Endothelial cell of umbilical vein (primary cell): ENCODE measurements around the gene RMC1. TPM values are rescaled to one million over a fixed set of nuclear protein-coding genes. Genes with fewer than 3 reads are reported as not detected.

Experiments used
- BruUV-seq: library from RNA; stranded (reverse); fragments of 400-500 nt; replicated peaks from 2 replicates; lab custom pipeline; 2021; lab: Mats Ljungman, UMichigan
- CTCF ChIA-PET: fragments of 300-600, 350-600 bp; sonication (Branson Sonifier 250); formaldehyde crosslinking; loops from one replicate; lab custom pipeline; 2021; ENCODE audit warnings: antibody characterized with exemption, inconsistent platforms; lab: Charles Lee
- POLR2A ChIA-PET: fragments of 300-600, 350-600 bp; sonication (Branson Sonifier 250); formaldehyde crosslinking; loops from one replicate; lab custom pipeline; 2021; ENCODE audit warnings: antibody characterized with exemption, inconsistent platforms; lab: Charles Lee
- DNase-seq: peaks from one replicate; pipeline ENCODE4 v3.0.0-alpha.2; 2011; ENCODE audit warnings: low read depth, low spot score
- FAIRE-seq: peaks from 2 replicates; lab custom pipeline; 2011; peaks lifted over from hg19 to GRCh38; lab: Jason Lieb, UNC
- H2AFZ ChIP-seq: 2 replicates; pipeline ENCODE4 v1.6.0; 2012; ENCODE audit warnings: low read depth, low read length, control low read depth, inconsistent platforms
- H3K27ac ChIP-seq: 2 replicates; pipeline ENCODE4 v1.5.1; 2011; ENCODE audit warnings: low read depth, mild to moderate bottlenecking, control low read depth, low read length, moderate library complexity; ENCODE audit not compliant: insufficient read depth
- H3K27me3 ChIP-seq, 2 experiments: 2 replicates each; pipeline versions ENCODE4 v1.6.0 to v1.6.1; 2011; ENCODE audit warnings: low read length in 2 of 2, mixed read lengths in 1 of 2; ENCODE audit not compliant: control insufficient read depth in 2 of 2, insufficient read depth in 2 of 2
- H3K36me3 ChIP-seq, 2 experiments: 2 replicates in 1 of 2; 3 replicates in 1 of 2; pipeline ENCODE4 v1.5.1; 2011; ENCODE audit warnings: low read length in 2 of 2, mild to moderate bottlenecking in 1 of 2, moderate library complexity in 1 of 2; ENCODE audit not compliant: control insufficient read depth in 2 of 2, insufficient read depth in 2 of 2; ENCODE audit errors: extremely low read depth in 1 of 2
- H3K4me1 ChIP-seq: 3 replicates; pipeline ENCODE4 v1.5.1; 2011; ENCODE audit warnings: mild to moderate bottlenecking, low read length; ENCODE audit not compliant: control insufficient read depth, insufficient read depth; ENCODE audit errors: extremely low read depth
- H3K4me2 ChIP-seq: 2 replicates; pipeline ENCODE4 v1.6.1; 2011; ENCODE audit warnings: low read length, control low read depth, mixed read lengths; ENCODE audit not compliant: insufficient read depth
- H3K4me3 ChIP-seq, 3 experiments: fragments of 200-600 bp in 1 of 3; sonication (generic), shearing (Covaris generic) in 1 of 3; replicated peaks in 1 of 3; 2 replicates each; pipeline ENCODE4 v1.5.1; 2011 to 2016; ENCODE audit warnings: control low read depth in 3 of 3, low read length in 3 of 3, mild to moderate bottlenecking in 2 of 3, inconsistent platforms in 1 of 3, low read depth in 1 of 3, moderate library complexity in 1 of 3; ENCODE audit not compliant: insufficient read depth in 1 of 3
- H3K79me2 ChIP-seq: 2 replicates; pipeline ENCODE4 v1.6.0; 2012; ENCODE audit warnings: low read length, inconsistent platforms; ENCODE audit not compliant: control insufficient read depth, insufficient read depth
- H3K9ac ChIP-seq: replicated peaks from 2 replicates; pipeline ENCODE3; 2011; ENCODE audit warnings: low read length, control low read depth; ENCODE audit not compliant: insufficient read depth; ENCODE audit errors: extremely low read depth
- H3K9me1 ChIP-seq: replicated peaks from 3 replicates; pipeline ENCODE4 v1.6.0; 2011; ENCODE audit warnings: mild to moderate bottlenecking, low read length; ENCODE audit not compliant: control insufficient read depth, insufficient read depth; ENCODE audit errors: extremely low read depth
- H3K9me3 ChIP-seq: replicated peaks from 2 replicates; pipeline ENCODE4 v1.5.1; 2012; ENCODE audit warnings: low read length, inconsistent platforms; ENCODE audit not compliant: control insufficient read depth, insufficient read depth
- H4K20me1 ChIP-seq: replicated peaks from 2 replicates; pipeline ENCODE3; 2011; ENCODE audit warnings: mild to moderate bottlenecking, low read length; ENCODE audit not compliant: control insufficient read depth, insufficient read depth; ENCODE audit errors: extremely low read depth
- EZH2 ChIP-seq: IDR thresholded peaks from 2 replicates; pipeline ENCODE4 v1.6.1; 2012; ENCODE audit warnings: borderline replicate concordance, low read depth, mild to moderate bottlenecking, moderate library complexity, low read length, inconsistent platforms; ENCODE audit not compliant: severe bottlenecking
- FOS ChIP-seq: IDR thresholded peaks from 2 replicates; pipeline ENCODE4 v1.6.1; 2011; ENCODE audit warnings: mild to moderate bottlenecking, low read length, moderate library complexity, borderline replicate concordance; ENCODE audit not compliant: insufficient read depth
- GATA2 ChIP-seq: IDR thresholded peaks from 2 replicates; pipeline ENCODE4 v1.7.0; 2011; ENCODE audit warnings: low read depth, mild to moderate bottlenecking, moderate library complexity, mixed read lengths, low read length; ENCODE audit not compliant: insufficient read length, insufficient read depth
- JUN ChIP-seq: IDR thresholded peaks from 2 replicates; pipeline ENCODE4 v1.6.1; 2011; ENCODE audit warnings: borderline replicate concordance, low read depth; ENCODE audit not compliant: insufficient read length, insufficient read depth
- MYC ChIP-seq: IDR thresholded peaks from one replicate; pipeline ENCODE4 v1.6.1; 2011; ENCODE audit warnings: mild to moderate bottlenecking, low read depth, low read length
- POLR2A ChIP-seq: IDR thresholded peaks from 2 replicates; pipeline ENCODE4 v1.6.1; 2012; ENCODE audit warnings: low read depth, mild to moderate bottlenecking, control low read depth, low read length
- POLR2AphosphoS5 ChIP-seq: IDR thresholded peaks from 2 replicates; pipeline ENCODE4 v1.6.1; 2012; ENCODE audit warnings: low read depth, mild to moderate bottlenecking, control low read depth, low read length, moderate library complexity; ENCODE audit not compliant: insufficient read depth
- dilution Hi-C: fragments of 300-500 bp; cut with MboI; formaldehyde crosslinking; loops from one replicate; pipeline ENCODE4 v1.15.0; 2019; ENCODE audit warnings: low sequenced_read_pairs; ENCODE audit not compliant: extremely low pct_ligation_motif_present
- intact Hi-C: fragments of 100-400 bp; cut with micrococcal nuclease; formaldehyde crosslinking; loops from one replicate; pipeline ENCODE4 v1.10.0; 2022
- polyA plus RNA-seq, 4 experiments: library from polyadenylated mRNA; depleted of rRNA in 3 of 4; stranded (reverse) in 3 of 4; unstranded in 1 of 4; fragments of >200 nt; gene quantifications; 2 replicates each; pipeline versions ENCODE4 v1.2.1 to v1.2.3, GENCODE V29; 2011 to 2012; ENCODE audit warnings: missing spikeins in 1 of 4
- total RNA-seq: library from RNA; stranded (reverse); gene quantifications from 2 replicates; pipeline ENCODE4 v1.2.3, GENCODE V29; 2021
- TF ChIP-seq, protein P1 (sequence below): IDR thresholded peaks from 2 replicates; pipeline ENCODE4 v1.6.1; 2011; ENCODE audit not compliant: insufficient read depth, insufficient read length
- TF ChIP-seq, protein P2 (sequence below), 2 donors: IDR thresholded peaks; 1 replicate in 1 of 2; 2 replicates in 1 of 2; pipeline ENCODE4 v1.5.1; 2011; ENCODE audit warnings: low read length in 2 of 2, mild to moderate bottlenecking in 2 of 2, moderate library complexity in 2 of 2, control low read depth in 1 of 2, inconsistent platforms in 1 of 2, low read depth in 1 of 2; ENCODE audit not compliant: insufficient read depth in 1 of 2; ENCODE audit errors: extremely low read depth in 1 of 2

Gene RMC1
- total and polyA plus RNA-seq, 2 donors (not counting 3 experiments of a cell fraction or from before 2014, with no cell fraction given), result 26.2 to 29.7 TPM

DNA sequence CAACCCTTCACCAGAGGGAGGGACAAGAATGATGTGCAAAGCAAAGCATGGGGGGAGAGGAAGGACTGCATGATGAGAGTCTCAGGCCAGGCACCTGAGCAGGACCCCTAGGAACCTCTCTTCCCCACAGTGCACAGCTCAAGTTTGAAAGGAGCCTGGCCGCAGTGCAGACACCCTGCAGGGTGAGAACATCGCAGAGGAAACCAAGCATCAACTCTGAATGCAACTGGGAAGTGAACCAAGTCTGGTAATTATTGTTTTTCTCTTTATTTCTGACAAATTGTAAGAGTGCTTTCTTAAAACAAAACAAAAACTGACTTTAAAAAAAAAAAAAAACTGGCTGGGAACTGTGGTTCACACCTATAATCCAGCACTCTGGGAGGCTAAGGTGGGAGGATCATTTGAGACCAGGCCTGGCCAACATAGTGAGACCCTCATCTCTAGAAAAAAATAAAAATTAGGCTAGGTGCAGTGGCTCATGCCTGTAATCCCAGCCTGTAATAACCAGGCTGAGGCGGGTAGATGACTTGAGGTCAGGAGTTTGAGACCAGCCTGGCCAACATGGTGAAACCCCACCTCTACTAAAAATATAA is 67.7 kb downstream of the RMC1 start:
- intact Hi-C loops (no loop called here), dilution Hi-C loops (no loop called here)
- no peak overlapping the region for H3K27ac ChIP-seq
- H4K20me1 ChIP-seq, result no peaks in the 10 kb centered on the region
- no peak overlapping the region for H3K4me2 ChIP-seq
- H3K27me3 ChIP-seq, result no peaks in the 10 kb centered on the region
- FAIRE-seq (no peak), DNase-seq (no peak)
- H3K79me2 ChIP-seq, result peaks cover 22% of the 10 kb centered on the region
- peaks cover 0 to 9% of the 10 kb centered on the region in 2 experiments for H3K36me3 ChIP-seq
- H3K4me3 ChIP-seq, result no peak overlapping the region
- ChIA-PET POLR2A (no interaction called here), CTCF (interaction anchor here (0.7 kb wide), 1 partner anchor 233 kb away, joined by 3 read pairs; no protein-coding TSS in a partner anchor)
- no peak overlapping the region for H3K9ac ChIP-seq
- H3K9me3 ChIP-seq, result no peaks in the 10 kb centered on the region
- H3K9me1 ChIP-seq, result no peaks in the 10 kb centered on the region
- TF ChIP-seq POLR2A, result no peak
- TF ChIP-seq, protein P1, sequence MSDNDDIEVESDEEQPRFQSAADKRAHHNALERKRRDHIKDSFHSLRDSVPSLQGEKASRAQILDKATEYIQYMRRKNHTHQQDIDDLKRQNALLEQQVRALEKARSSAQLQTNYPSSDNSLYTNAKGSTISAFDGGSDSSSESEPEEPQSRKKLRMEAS, result no peak
- TF ChIP-seq GATA2, result no peak
- no peak for TF ChIP-seq JUN
- TF ChIP-seq MYC, result no peak
- TF ChIP-seq POLR2AphosphoS5, result no peak
- TF ChIP-seq, protein P2, sequence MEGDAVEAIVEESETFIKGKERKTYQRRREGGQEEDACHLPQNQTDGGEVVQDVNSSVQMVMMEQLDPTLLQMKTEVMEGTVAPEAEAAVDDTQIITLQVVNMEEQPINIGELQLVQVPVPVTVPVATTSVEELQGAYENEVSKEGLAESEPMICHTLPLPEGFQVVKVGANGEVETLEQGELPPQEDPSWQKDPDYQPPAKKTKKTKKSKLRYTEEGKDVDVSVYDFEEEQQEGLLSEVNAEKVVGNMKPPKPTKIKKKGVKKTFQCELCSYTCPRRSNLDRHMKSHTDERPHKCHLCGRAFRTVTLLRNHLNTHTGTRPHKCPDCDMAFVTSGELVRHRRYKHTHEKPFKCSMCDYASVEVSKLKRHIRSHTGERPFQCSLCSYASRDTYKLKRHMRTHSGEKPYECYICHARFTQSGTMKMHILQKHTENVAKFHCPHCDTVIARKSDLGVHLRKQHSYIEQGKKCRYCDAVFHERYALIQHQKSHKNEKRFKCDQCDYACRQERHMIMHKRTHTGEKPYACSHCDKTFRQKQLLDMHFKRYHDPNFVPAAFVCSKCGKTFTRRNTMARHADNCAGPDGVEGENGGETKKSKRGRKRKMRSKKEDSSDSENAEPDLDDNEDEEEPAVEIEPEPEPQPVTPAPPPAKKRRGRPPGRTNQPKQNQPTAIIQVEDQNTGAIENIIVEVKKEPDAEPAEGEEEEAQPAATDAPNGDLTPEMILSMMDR (IDR thresholded peaks at IDR 0.05; ENCODE audit: extremely low read depth in 1 of 2, insufficient read depth in 1 of 2, low read depth in 1 of 2, low read length in 2 of 2), result no peak
- TF ChIP-seq EZH2, result no peak
- TF ChIP-seq FOS, result no peak
- peaks cover 12% of the 10 kb centered on the region for H3K4me1 ChIP-seq
- BruUV-seq, result no TSS peak
- H2AFZ ChIP-seq, result no peak overlapping the region
